Stimulated activated naive CD4-positive, alpha-beta T cell treated with Interleukin-2 at 50 U/mL for 16 hours (primary cell): Measurements from ENCODE around the gene CDT1.

Source experiments
- DNase-seq: peaks from one replicate; lab custom pipeline; 2025; lab: John Stamatoyannopoulos, UW

The CDT1 gene

GRCh38 chr16:88803264-88803987 is at the start of gene CDT1:
CDT1 (plus strand) TSS chr16:88803789; CDS start chr16:88803832, 43 bp downstream.
- DNase-seq: peak; percentile 75

GRCh38 chr16:88754109-88754911 is 49.3 kb upstream of the CDT1 start:
- no peak for DNase-seq

- DNase-seq: no peak
Measured at GRCh38 chr16:88754912-88755744, 48.5 kb upstream of the CDT1 start.

- DNase-seq: no peak
Measured at GRCh38 chr16:88755745-88756443, 47.7 kb upstream of the CDT1 start.

GRCh38 chr16:88758227-88758943 is 45.2 kb upstream of the CDT1 start:
- DNase-seq: no peak

GRCh38 chr16:88758944-88759244 is 44.7 kb upstream of the CDT1 start:
- no peak for DNase-seq

GRCh38 chr16:88759245-88759975 is 44.2 kb upstream of the CDT1 start:
- DNase-seq: peak; percentile 63

GRCh38 chr16:88759976-88760350 is 43.6 kb upstream of the CDT1 start:
- DNase-seq: no peak

GRCh38 chr16:88760424-88761142 is 43.0 kb upstream of the CDT1 start:
- no peak for DNase-seq

GRCh38 chr16:88761143-88761534 is 42.5 kb upstream of the CDT1 start:
- DNase-seq: no peak

- DNase-seq: no peak
Measured at GRCh38 chr16:88761830-88762229, 41.8 kb upstream of the CDT1 start.

GRCh38 chr16:88762258-88762870 is 41.2 kb upstream of the CDT1 start:
- no peak for DNase-seq

GRCh38 chr16:88762941-88763340 is 40.6 kb upstream of the CDT1 start:
- no peak for DNase-seq

GRCh38 chr16:88763502-88764053 is 40.0 kb upstream of the CDT1 start:
- DNase-seq: no peak

GRCh38 chr16:88764080-88764479 is 39.5 kb upstream of the CDT1 start:
- no peak for DNase-seq

GRCh38 chr16:88764913-88765349 is 38.7 kb upstream of the CDT1 start:
- no peak for DNase-seq

GRCh38 chr16:88766975-88767374 is 36.6 kb upstream of the CDT1 start:
- DNase-seq: no peak

GRCh38 chr16:88767546-88768070 is 36.0 kb upstream of the CDT1 start:
- no peak for DNase-seq
